ENCODE measurements around the gene NYAP2.

The NYAP2 gene

GRCh38 chr2:225636558-225636957, 237.0 kb downstream of the NYAP2 start:
- Histone ChIP-seq H3K4me2 (ENCODE audit: low read depth, low read length, poor library complexity, severe bottlenecking) (no peak overlapping the region), H3K36me3 (ENCODE audit: insufficient read depth, low read length) (no peaks in the 10 kb centered on the region), H3K9ac (ENCODE audit: low read depth, low read length, poor library complexity, severe bottlenecking) (no peak overlapping the region), H2AFZ (ENCODE audit: low read length) (no peak overlapping the region), H3K27me3 (ENCODE audit: insufficient read depth, low read length, poor library complexity, severe bottlenecking) (no peaks in the 10 kb centered on the region), H3F3A (ENCODE audit: low read depth) (no peaks in the 10 kb centered on the region), H4K20me1 (ENCODE audit: insufficient read depth, low read length, poor library complexity, severe bottlenecking) (no peaks in the 10 kb centered on the region), H3K4me1 (ENCODE audit: insufficient read depth, low read length, poor library complexity, severe bottlenecking) (no peaks in the 10 kb centered on the region), H3K4me3 (ENCODE audit: low read length, poor library complexity, severe bottlenecking) (no peak overlapping the region), H3K9me2 (replicated peaks; ENCODE audit: low read depth, low read length) (no peaks in the 10 kb centered on the region), H3K79me2 (ENCODE audit: insufficient read depth, low read length) (no peaks in the 10 kb centered on the region), H3K9me3 (ENCODE audit: insufficient read depth, low read depth, low read length) (no peaks in the 10 kb centered on the region)
- no peak for TF ChIP-seq CTCF (conservative IDR thresholded peaks at IDR 0.05; ENCODE audit: low read length)
- no peak for TF ChIP-seq EZH2phosphoT487 (IDR thresholded peaks at IDR 0.05; ENCODE audit: borderline replicate concordance)

- Histone ChIP-seq H2AFZ (ENCODE audit: low read length) (no peak overlapping the region), H3K9ac (ENCODE audit: low read depth, low read length, poor library complexity, severe bottlenecking) (no peak overlapping the region), H3K4me1 (ENCODE audit: insufficient read depth, low read length, poor library complexity, severe bottlenecking) (no peaks in the 10 kb centered on the region), H4K20me1 (ENCODE audit: insufficient read depth, low read length, poor library complexity, severe bottlenecking) (no peaks in the 10 kb centered on the region), H3K4me3 (ENCODE audit: low read length, poor library complexity, severe bottlenecking) (no peak overlapping the region), H3K27me3 (ENCODE audit: insufficient read depth, low read length, poor library complexity, severe bottlenecking) (no peaks in the 10 kb centered on the region), H3K9me2 (replicated peaks; ENCODE audit: low read depth, low read length) (no peaks in the 10 kb centered on the region), H3F3A (ENCODE audit: low read depth) (no peaks in the 10 kb centered on the region), H3K36me3 (ENCODE audit: insufficient read depth, low read length) (no peaks in the 10 kb centered on the region), H3K4me2 (ENCODE audit: low read depth, low read length, poor library complexity, severe bottlenecking) (no peak overlapping the region), H3K79me2 (ENCODE audit: insufficient read depth, low read length) (no peaks in the 10 kb centered on the region), H3K9me3 (ENCODE audit: insufficient read depth, low read depth, low read length) (no peaks in the 10 kb centered on the region)
- TF ChIP-seq CTCF (conservative IDR thresholded peaks at IDR 0.05; ENCODE audit: low read length), result no peak
- TF ChIP-seq EZH2phosphoT487 (IDR thresholded peaks at IDR 0.05; ENCODE audit: borderline replicate concordance), result no peak
Measured at GRCh38 chr2:225637259-225637658, 237.7 kb downstream of the NYAP2 start.

- H3K9me3 ChIP-seq (ENCODE audit: insufficient read depth, low read depth, low read length), result no peaks in the 10 kb centered on the region
- no peak overlapping the region for H2AFZ ChIP-seq (ENCODE audit: low read length)
- no peak overlapping the region for H3K9ac ChIP-seq (ENCODE audit: low read depth, low read length, poor library complexity, severe bottlenecking)
- TF ChIP-seq EZH2phosphoT487 (IDR thresholded peaks at IDR 0.05; ENCODE audit: borderline replicate concordance) (no peak), CTCF (conservative IDR thresholded peaks at IDR 0.05; ENCODE audit: low read length) (no peak)
- no peaks in the 10 kb centered on the region for H3K9me2 ChIP-seq (replicated peaks; ENCODE audit: low read depth, low read length)
- no peaks in the 10 kb centered on the region for H3K27me3 ChIP-seq (ENCODE audit: insufficient read depth, low read length, poor library complexity, severe bottlenecking)
- no peaks in the 10 kb centered on the region for H4K20me1 ChIP-seq (ENCODE audit: insufficient read depth, low read length, poor library complexity, severe bottlenecking)
- no peaks in the 10 kb centered on the region for H3K79me2 ChIP-seq (ENCODE audit: insufficient read depth, low read length)
- H3K4me2 ChIP-seq (ENCODE audit: low read depth, low read length, poor library complexity, severe bottlenecking), result no peak overlapping the region
- H3K36me3 ChIP-seq (ENCODE audit: insufficient read depth, low read length), result no peaks in the 10 kb centered on the region
- no peaks in the 10 kb centered on the region for H3F3A ChIP-seq (ENCODE audit: low read depth)
- no peak overlapping the region for H3K4me3 ChIP-seq (ENCODE audit: low read length, poor library complexity, severe bottlenecking)
- H3K4me1 ChIP-seq (ENCODE audit: insufficient read depth, low read length, poor library complexity, severe bottlenecking), result no peaks in the 10 kb centered on the region
Measured at GRCh38 chr2:225640550-225640949, 241.0 kb downstream of the NYAP2 start.
